CD4-positive, alpha-beta T cell (primary cell): ENCODE results near the gene TUBGCP4. TPM values are rescaled to one million over a fixed set of nuclear protein-coding genes. Genes with fewer than 3 reads are reported as not detected.

Source experiments
- ATAC-seq: fragments of 200-7000 bp; cut with Tn5 transposase; one replicate; pipeline ENCODE4 v1.10.0; 2022; ENCODE audit warnings: mild to moderate bottlenecking; ENCODE audit not compliant: poor library complexity
- CTCF ChIA-PET: fragments of 350-600 bp; sonication (Branson Sonifier 250); formaldehyde crosslinking; loops from one replicate; lab custom pipeline; 2021; ENCODE audit warnings: antibody characterized with exemption, inconsistent platforms; lab: Charles Lee
- POLR2A ChIA-PET: fragments of 350-600 bp; sonication (Branson Sonifier 250); formaldehyde crosslinking; loops from one replicate; lab custom pipeline; 2021; ENCODE audit warnings: antibody characterized with exemption, inconsistent platforms; lab: Charles Lee
- DNase-seq, 14 experiments: peaks; one replicate each; pipeline ENCODE4 v3.0.0-alpha.2; 2013 to 2020; ENCODE audit warnings: mixed read lengths in 2 of 14
- H3K27ac ChIP-seq, 2 donors: one replicate each; pipeline versions ENCODE4 v1.5.1 to v1.7.0; 2013; ENCODE audit warnings: low read length in 2 of 2, low read depth in 1 of 2, mild to moderate bottlenecking in 1 of 2
- H3K27me3 ChIP-seq, 2 experiments: 1 replicate in 1 of 2; 2 replicates in 1 of 2; pipeline versions ENCODE4 v1.6.1 to v1.7.0; 2013; ENCODE audit warnings: low read length in 2 of 2, control low read depth in 1 of 2, mild to moderate bottlenecking in 1 of 2, moderate library complexity in 1 of 2; ENCODE audit not compliant: insufficient read depth in 2 of 2, control insufficient read depth in 1 of 2
- H3K36me3 ChIP-seq: one replicate; pipeline ENCODE4 v1.6.1; 2013; ENCODE audit warnings: low read length, control low read depth; ENCODE audit not compliant: insufficient read depth
- H3K4me1 ChIP-seq: one replicate; pipeline ENCODE4 v1.6.1; 2013; ENCODE audit warnings: low read length, control low read depth; ENCODE audit not compliant: insufficient read depth
- H3K4me3 ChIP-seq: one replicate; pipeline ENCODE4 v1.5.1; 2013; ENCODE audit warnings: mild to moderate bottlenecking, low read length, moderate library complexity
- H3K9me3 ChIP-seq, 2 experiments: 1 replicate in 1 of 2; 2 replicates in 1 of 2; pipeline versions ENCODE4 v1.6.1 to v1.7.0; 2013; ENCODE audit warnings: low read length in 2 of 2, mild to moderate bottlenecking in 2 of 2, control low read depth in 1 of 2, moderate library complexity in 1 of 2; ENCODE audit not compliant: control insufficient read depth in 1 of 2, insufficient read depth in 1 of 2
- H3K27ac Mint-ChIP-seq: one replicate; pipeline ENCODE4 v1.8.0; 2020; ENCODE audit warnings: mixed read lengths
- H3K27me3 Mint-ChIP-seq: one replicate; pipeline ENCODE4 v1.8.0; 2021; ENCODE audit warnings: mixed read lengths
- H3K36me3 Mint-ChIP-seq: one replicate; pipeline ENCODE4 v1.8.0; 2021; ENCODE audit warnings: low read depth, mixed read lengths
- H3K4me1 Mint-ChIP-seq: one replicate; pipeline ENCODE4 v1.8.0; 2021; ENCODE audit warnings: low read depth, mixed read lengths
- H3K4me3 Mint-ChIP-seq: one replicate; pipeline ENCODE4 v1.8.0; 2020; ENCODE audit warnings: mild to moderate bottlenecking, mixed read lengths
- H3K9me3 Mint-ChIP-seq: one replicate; pipeline ENCODE4 v1.8.0; 2020; ENCODE audit warnings: mixed read lengths
- intact Hi-C, 2 experiments: fragments of 100-400 bp; cut with DNase I in 1 of 2; cut with micrococcal nuclease in 1 of 2; formaldehyde crosslinking; loops; one replicate each; pipeline versions ENCODE4 v1.15.1 to v1.9.0; 2023 to 2025; cut with DNase I, micrococcal nuclease
- total RNA-seq, 174 experiments: library from RNA in 2 of 174; stranded (reverse) in 2 of 174; gene quantifications; one replicate each; pipeline ENCODE4 v1.2.3 and lab custom pipeline; 2021 to 2026
- TF ChIP-seq, protein P1 (sequence below): fragments of 200-600 bp; IDR thresholded peaks from one replicate; pipeline ENCODE4 v1.8.0; 2022; ENCODE audit warnings: antibody characterized with exemption, mild to moderate bottlenecking

Gene TUBGCP4
- total RNA-seq, 2 experiments from 2014 or later, result 4.1 to 5.9 TPM

- H3K36me3 Mint-ChIP-seq, result peaks cover 86% of the 10 kb centered on the region
- no peak overlapping the region for H3K27ac ChIP-seq
- no peak overlapping the region for H3K4me3 ChIP-seq
- ATAC-seq (no peak), DNase-seq (no peak)
- ChIA-PET CTCF (no interaction called here), POLR2A (no interaction called here)
- H3K27me3 ChIP-seq, result no peaks in the 10 kb centered on the region
- no peaks in the 10 kb centered on the region for H3K9me3 Mint-ChIP-seq
- no peak overlapping the region for H3K4me3 Mint-ChIP-seq
- TF ChIP-seq, protein P1, sequence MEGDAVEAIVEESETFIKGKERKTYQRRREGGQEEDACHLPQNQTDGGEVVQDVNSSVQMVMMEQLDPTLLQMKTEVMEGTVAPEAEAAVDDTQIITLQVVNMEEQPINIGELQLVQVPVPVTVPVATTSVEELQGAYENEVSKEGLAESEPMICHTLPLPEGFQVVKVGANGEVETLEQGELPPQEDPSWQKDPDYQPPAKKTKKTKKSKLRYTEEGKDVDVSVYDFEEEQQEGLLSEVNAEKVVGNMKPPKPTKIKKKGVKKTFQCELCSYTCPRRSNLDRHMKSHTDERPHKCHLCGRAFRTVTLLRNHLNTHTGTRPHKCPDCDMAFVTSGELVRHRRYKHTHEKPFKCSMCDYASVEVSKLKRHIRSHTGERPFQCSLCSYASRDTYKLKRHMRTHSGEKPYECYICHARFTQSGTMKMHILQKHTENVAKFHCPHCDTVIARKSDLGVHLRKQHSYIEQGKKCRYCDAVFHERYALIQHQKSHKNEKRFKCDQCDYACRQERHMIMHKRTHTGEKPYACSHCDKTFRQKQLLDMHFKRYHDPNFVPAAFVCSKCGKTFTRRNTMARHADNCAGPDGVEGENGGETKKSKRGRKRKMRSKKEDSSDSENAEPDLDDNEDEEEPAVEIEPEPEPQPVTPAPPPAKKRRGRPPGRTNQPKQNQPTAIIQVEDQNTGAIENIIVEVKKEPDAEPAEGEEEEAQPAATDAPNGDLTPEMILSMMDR, result no peak
- no peaks in the 10 kb centered on the region for H3K27me3 Mint-ChIP-seq
- no peaks in the 10 kb centered on the region for H3K4me1 ChIP-seq
- H3K27ac Mint-ChIP-seq, result no peak overlapping the region
- no peaks in the 10 kb centered on the region for H3K4me1 Mint-ChIP-seq
- no peaks in the 10 kb centered on the region for H3K9me3 ChIP-seq
- H3K36me3 ChIP-seq, result peaks cover 54% of the 10 kb centered on the region
- intact Hi-C loops, result no loop called here
Measured at GRCh38 chr15:43420876-43421275, 50.0 kb downstream of the TUBGCP4 start.

- H3K4me1 ChIP-seq, result no peaks in the 10 kb centered on the region
Measured at GRCh38 chr15:43423793-43424192, 52.9 kb downstream of the TUBGCP4 start.

GRCh38 chr15:43429687-43430086 lies 58.8 kb downstream of the TUBGCP4 start:
- CTCF ChIA-PET, result no interaction called here

More at GRCh38 chr15:43423793-43424192, 52.9 kb downstream of the TUBGCP4 start:
- no peaks in the 10 kb centered on the region for H3K9me3 ChIP-seq
- POLR2A ChIA-PET, result no interaction called here
- H3K27ac ChIP-seq, result no peak overlapping the region
- H3K36me3 ChIP-seq, result peaks cover 51% of the 10 kb centered on the region
- Mint-ChIP-seq H3K36me3 (peaks cover 86% of the 10 kb centered on the region), H3K27me3 (no peaks in the 10 kb centered on the region), H3K4me3 (no peak overlapping the region), H3K27ac (no peak overlapping the region), H3K9me3 (no peaks in the 10 kb centered on the region), H3K4me1 (no peaks in the 10 kb centered on the region)
- intact Hi-C loops, result no loop called here
- no peaks in the 10 kb centered on the region for H3K27me3 ChIP-seq
- ATAC-seq, result no peak
- CTCF ChIA-PET, result no interaction called here
- no peak for DNase-seq
- H3K4me3 ChIP-seq, result no peak overlapping the region
- TF ChIP-seq, protein P1, result no peak

More at GRCh38 chr15:43429687-43430086, 58.8 kb downstream of the TUBGCP4 start:
- no peak overlapping the region for H3K4me3 ChIP-seq
- H3K27me3 ChIP-seq, result no peaks in the 10 kb centered on the region
- POLR2A ChIA-PET, result no interaction called here
- intact Hi-C loops, result no loop called here
- Mint-ChIP-seq H3K4me3 (no peak overlapping the region), H3K27me3 (no peaks in the 10 kb centered on the region), H3K9me3 (no peaks in the 10 kb centered on the region), H3K27ac (no peak overlapping the region), H3K36me3 (peaks cover 90% of the 10 kb centered on the region), H3K4me1 (no peaks in the 10 kb centered on the region)
- TF ChIP-seq, protein P1, result no peak
- DNase-seq (no peak), ATAC-seq (no peak)
- H3K9me3 ChIP-seq, result no peaks in the 10 kb centered on the region
- H3K4me1 ChIP-seq, result no peaks in the 10 kb centered on the region
- H3K36me3 ChIP-seq, result peaks cover 47% of the 10 kb centered on the region
- no peak overlapping the region for H3K27ac ChIP-seq
